Mesodermal cell (in vitro differentiated cells): ENCODE results near the gene AOPEP.

ENCODE experiments used
- H3K27ac ChIP-seq: 2 replicates; pipeline ENCODE4 v1.7.0; 2013; ENCODE audit warnings: mild to moderate bottlenecking, low read depth, low read length, moderate library complexity; ENCODE audit not compliant: severe bottlenecking
- H3K36me3 ChIP-seq: 2 replicates; pipeline ENCODE4 v1.7.1; 2013; ENCODE audit warnings: mild to moderate bottlenecking, low read length, moderate library complexity; ENCODE audit not compliant: control insufficient read depth, insufficient read depth
- H3K4me1 ChIP-seq: one replicate; pipeline ENCODE4 v1.7.1; 2013; ENCODE audit warnings: mild to moderate bottlenecking, low read length; ENCODE audit not compliant: insufficient read depth, control insufficient read depth, poor library complexity, severe bottlenecking
- H3K4me3 ChIP-seq: 2 replicates; pipeline ENCODE4 v1.7.0; 2013; ENCODE audit warnings: low read length, control low read depth, mild to moderate bottlenecking; ENCODE audit not compliant: insufficient read depth, poor library complexity, severe bottlenecking; ENCODE audit errors: extremely low read depth
- H3K9me3 ChIP-seq: 2 replicates; pipeline ENCODE4 v1.7.1; 2013; ENCODE audit warnings: mild to moderate bottlenecking, low read length, moderate library complexity; ENCODE audit not compliant: control insufficient read depth
- WGBS, 2 experiments: methylation state at CpG; one replicate each; pipeline ENCODE4 v1.1.5; 2013; ENCODE audit warnings: missing lambda C conversion rate in 2 of 2; ENCODE audit not compliant: insufficient coverage in 2 of 2; 5-methylcytosine and 5-hydroxymethylcytosine counted together

AOPEP gene

DNA sequence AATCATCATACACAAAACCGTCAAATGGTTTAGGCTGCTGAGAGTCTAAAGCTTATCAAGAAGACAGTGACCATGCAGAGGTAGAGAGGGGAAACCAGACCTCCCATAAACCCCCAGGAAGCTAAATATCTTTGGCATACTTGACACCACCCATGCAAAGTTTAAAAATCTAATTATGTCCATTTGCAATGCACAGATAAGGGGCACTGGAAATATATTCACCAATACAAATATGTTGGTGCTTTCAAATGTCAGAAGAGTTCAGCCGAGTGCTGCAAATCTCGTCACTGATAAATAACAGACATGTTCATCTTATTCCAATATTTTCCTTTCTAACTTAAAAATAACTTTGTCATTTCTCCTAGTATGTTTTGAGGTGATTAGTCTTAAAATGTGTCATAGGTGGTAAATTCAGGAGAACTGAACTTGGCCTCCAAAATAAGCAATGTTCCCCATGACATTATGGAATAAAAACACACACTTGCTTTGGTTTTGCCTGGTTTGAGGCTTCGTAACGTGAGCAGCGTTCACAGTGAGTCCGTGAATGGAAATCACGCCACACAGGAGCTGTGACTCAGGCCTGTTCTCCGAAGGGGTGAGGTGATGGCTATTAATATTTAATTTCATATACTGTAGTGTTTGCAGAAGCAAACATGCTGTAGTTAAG, 182.2 kb downstream of the AOPEP start:
- Histone ChIP-seq H3K4me3 (no peak overlapping the region), H3K4me1 (peaks cover 60% of the 10 kb centered on the region), H3K9me3 (no peaks in the 10 kb centered on the region), H3K36me3 (no peaks in the 10 kb centered on the region), H3K27ac (peak overlapping the region; percentile 13)
- 77% methylated on average over 5 of the region's 9 CpGs; no CpG with 5 or more reads in 1 of the 2 experiments for WGBS, 2 experiments

DNA sequence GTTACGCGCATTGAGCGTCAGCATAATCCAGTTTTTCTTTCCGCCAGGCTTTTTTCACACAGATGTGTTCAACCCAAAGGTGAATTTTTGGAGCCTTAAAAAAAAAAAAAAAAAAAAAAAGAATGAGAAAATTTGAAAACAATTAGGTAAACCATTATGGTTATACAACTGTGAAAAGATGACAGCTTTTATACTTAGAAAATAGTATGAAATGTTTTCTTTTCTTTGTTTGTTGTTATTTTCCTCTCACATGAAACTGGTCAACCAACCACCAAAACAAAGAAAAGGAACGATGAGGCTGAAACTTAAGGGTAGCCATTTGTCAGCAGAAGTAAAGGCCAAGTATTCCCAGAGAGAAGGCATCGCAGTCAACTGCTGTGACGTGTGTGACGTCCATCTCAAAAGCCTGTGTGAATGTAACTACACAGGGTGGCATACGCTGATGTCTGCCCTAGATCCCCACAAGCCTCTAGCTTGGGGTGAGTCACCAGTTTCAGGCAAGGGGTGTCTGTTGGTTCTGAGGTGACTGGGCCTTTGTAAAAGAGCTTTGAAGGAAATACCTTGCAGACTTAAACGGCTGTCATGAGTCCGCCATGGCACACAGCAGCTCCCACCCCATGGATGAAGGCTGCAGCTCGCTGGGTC, 182.9 kb downstream of the AOPEP start:
- 88 to 89% methylated on average over 5 to 8 of the region's 12 CpGs for WGBS, 2 experiments
- H3K36me3 ChIP-seq: no peaks in the 10 kb centered on the region
- peaks cover 65% of the 10 kb centered on the region for H3K4me1 ChIP-seq
- no peaks in the 10 kb centered on the region for H3K9me3 ChIP-seq
- H3K27ac ChIP-seq: no peak overlapping the region
- no peak overlapping the region for H3K4me3 ChIP-seq

DNA sequence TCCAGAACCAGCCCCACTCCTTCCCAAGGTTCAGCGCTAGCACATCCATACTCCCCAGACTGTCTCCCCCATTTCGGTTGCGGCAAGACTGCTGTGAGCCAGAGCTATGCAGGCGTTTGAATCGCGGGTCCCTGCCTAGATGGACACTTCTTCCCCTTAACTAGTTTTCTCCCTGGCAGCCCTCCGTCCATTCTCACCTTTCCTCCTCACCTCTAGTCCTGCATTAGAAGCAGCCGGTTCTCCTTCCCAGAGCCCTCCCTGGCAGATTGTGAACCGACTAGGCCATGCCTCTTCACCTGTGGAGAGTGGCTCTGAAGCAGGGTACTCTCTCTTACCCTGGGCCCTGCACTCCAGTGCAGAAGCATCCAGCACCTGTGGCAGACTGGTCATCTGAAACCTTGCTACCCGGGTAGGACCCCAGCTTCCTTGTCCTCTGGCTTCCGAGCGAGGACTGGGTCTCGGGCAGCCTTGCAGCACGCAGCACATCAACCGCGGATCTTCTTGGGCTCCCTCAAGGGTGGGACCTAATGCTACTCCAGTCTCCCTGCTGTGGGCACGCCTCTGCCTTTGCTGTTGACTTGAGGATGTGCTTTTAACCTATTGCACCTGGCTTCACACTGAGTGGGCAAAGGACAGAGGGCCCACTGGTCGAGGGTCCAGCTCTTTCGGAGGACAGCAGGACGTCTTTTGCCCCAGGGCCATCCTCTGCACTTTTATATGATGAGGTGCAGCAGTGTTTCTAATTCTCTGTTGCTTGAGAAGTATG, 183.6 kb downstream of the AOPEP start:
- Histone ChIP-seq H3K4me1 (peaks cover 70% of the 10 kb centered on the region), H3K36me3 (no peaks in the 10 kb centered on the region), H3K4me3 (no peak overlapping the region), H3K9me3 (no peaks in the 10 kb centered on the region), H3K27ac (no peak overlapping the region)
- WGBS, 2 experiments: 96% methylated on average over 16 to 19 of the region's 20 CpGs

DNA sequence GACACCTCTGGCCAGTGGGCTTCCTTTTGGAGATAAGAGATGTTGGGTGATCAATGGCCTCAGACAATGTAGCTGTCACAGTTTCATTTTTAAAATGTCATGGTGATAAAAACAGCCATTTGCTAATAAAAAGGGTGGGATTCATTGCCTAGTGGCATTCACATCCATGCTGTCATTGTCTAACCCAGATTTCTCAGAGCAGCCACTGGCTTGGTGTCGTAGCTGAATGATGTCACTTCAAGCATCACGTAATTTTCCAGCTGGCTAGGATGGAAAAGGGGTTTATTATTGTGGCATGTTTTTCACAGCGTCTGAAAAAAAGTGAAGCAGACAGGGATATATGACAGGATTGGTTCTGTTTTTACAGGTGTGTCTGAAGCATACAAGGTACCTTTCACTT, 184.7 kb downstream of the AOPEP start:
- no peaks in the 10 kb centered on the region for H3K36me3 ChIP-seq
- no peak overlapping the region for H3K4me3 ChIP-seq
- WGBS, 2 experiments: 84 to 100% methylated on average over 3 of the region's 3 CpGs
- peaks cover 78% of the 10 kb centered on the region for H3K4me1 ChIP-seq
- H3K27ac ChIP-seq: no peak overlapping the region
- no peaks in the 10 kb centered on the region for H3K9me3 ChIP-seq

DNA sequence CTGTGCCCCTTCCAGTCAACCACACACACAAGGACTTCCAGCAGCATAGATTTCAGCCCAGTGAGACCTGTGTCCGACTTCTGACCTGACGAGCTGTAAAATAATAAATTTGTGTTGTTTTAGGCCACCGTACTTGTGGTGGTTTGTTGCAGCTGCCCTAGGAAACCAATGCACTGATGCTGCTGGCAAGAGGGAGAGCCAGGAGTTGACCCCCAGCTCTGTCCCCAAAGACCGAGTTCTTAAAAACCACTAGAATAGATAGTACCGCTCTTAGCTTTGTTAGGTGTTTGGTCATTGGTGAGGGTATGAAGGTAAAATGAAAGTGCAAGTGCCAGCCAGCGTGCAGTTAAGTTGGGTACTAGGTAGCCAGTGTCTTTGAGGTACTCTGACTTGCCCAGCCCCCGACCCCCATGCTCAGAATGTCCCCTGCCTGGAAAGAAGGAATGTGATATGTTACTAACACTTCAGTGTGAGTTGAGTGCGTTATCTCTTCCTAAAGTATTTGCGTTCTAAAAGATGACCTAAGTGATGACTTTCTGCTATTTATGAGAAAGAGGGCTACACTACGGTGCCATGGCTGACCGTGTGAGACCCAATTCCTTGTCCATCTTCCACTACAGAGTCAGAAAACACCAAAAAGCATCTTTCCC, 185.6 kb downstream of the AOPEP start:
- peaks cover 78% of the 10 kb centered on the region for H3K4me1 ChIP-seq
- H3K4me3 ChIP-seq: no peak overlapping the region

DNA sequence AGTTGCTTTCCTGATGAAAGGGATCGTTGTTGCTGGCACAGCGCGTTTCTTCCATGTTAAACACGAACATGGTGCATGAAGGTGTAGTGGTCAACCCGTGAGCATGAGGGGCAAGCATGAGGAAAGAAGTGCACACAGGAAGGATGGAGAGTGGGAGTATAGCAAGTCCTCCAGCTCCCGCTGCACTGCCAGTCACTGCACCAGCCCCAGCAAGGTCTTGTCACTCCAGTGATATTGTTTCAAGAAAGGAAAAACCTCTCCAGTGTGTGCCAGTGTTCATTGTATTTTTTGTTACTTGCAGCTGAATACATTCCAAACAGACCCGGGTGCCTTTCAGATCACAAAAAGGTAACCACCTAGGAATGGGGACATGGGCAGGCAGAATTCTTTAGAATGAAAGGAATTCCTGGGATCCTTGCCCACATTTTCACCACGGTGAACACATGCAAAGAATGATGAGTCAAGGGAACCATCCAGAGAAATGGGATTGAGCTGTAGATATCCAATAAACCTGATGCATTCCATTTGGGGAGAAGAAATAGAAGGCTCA, 186.3 kb downstream of the AOPEP start:
- Histone ChIP-seq H3K4me3 (no peak overlapping the region), H3K4me1 (peaks cover 75% of the 10 kb centered on the region), H3K36me3 (no peaks in the 10 kb centered on the region), H3K9me3 (no peaks in the 10 kb centered on the region), H3K27ac (peak overlapping the region; percentile 75)
- WGBS, 2 experiments: 84 to 86% methylated on average over 7 of the region's 8 CpGs

More for the DNA sequence above, 185.6 kb downstream of the AOPEP start:
- Histone ChIP-seq H3K9me3 (no peaks in the 10 kb centered on the region), H3K36me3 (no peaks in the 10 kb centered on the region), H3K27ac (peak overlapping the region; percentile 75)
- WGBS, 2 experiments: 84 to 93% methylated on average over 7 of the region's 11 CpGs

DNA sequence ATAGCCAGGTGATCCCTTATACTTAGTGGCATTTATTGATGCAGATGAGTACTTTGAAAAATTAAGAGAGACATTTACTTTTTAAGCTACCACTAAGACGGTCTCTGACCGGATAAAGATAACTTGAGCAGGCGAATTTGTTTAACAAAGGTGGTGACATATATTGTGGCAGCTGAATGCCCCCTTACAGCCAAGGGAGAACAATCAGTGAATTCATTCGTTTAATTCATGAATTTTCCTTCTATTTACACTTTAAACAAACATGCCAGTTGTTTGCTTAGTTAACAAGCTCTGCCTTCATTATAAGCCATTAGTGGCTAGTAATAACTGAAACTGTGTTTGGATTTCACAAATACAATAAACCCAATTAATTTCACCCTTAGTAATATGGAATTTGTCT, 187.1 kb downstream of the AOPEP start:
- Histone ChIP-seq H3K9me3 (no peaks in the 10 kb centered on the region), H3K27ac (peak overlapping the region; percentile 75), H3K4me3 (no peak overlapping the region), H3K36me3 (no peaks in the 10 kb centered on the region), H3K4me1 (peaks cover 67% of the 10 kb centered on the region)
- WGBS, 2 experiments: 67 to 82% methylated on average over 3 of the region's 4 CpGs

DNA sequence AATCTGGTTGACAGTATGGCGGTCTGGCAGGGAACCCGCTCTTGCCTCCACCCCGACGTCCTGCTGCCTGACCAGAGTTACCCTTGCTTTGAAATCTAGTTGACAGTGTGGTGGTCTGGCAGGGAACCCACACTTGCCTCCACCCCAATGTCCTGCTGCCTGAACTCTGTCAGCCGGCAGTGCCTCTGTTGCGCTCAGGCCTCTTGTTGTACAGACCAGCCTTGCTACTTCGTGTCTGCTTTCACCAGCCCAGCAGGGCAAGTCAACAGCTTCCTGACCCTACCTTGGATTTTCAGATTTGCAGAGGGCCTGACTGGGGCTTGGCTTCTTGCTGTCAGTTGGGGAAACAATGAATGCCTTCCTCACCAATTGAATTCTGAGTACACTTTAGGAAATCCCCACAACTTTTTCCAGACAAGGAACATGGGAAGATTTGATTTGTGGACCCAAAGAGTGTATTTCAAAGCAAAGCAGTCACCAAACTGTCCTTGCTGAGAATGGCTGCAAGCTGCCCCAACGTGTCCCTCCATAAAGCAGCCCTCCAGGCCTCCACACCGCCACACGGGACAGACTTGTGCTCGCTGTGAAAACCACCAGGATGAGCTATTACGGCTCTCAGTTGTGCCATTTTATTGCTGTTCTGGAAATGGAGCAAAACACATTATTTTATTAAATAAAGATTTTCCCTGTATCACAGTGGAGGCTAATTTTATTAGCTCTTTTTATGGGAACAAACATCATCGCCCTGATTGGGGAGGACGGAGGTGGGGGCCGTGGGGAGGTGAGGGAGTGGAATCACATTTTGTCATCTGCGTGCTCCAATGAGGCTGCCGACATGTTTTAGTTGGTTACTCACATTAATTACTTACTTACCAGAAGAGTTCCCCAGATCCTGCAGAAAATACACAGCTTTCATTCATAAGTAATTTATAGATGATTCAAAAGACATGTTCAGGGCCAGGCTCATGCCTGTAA, 189.3 kb downstream of the AOPEP start:
- H3K27ac ChIP-seq: peak overlapping the region; percentile 59
- H3K9me3 ChIP-seq: no peaks in the 10 kb centered on the region
- H3K36me3 ChIP-seq: no peaks in the 10 kb centered on the region
- peaks cover 70% of the 10 kb centered on the region for H3K4me1 ChIP-seq
- WGBS, 2 experiments: 89 to 90% methylated on average over 9 to 11 of the region's 17 CpGs
- H3K4me3 ChIP-seq: no peak overlapping the region

DNA sequence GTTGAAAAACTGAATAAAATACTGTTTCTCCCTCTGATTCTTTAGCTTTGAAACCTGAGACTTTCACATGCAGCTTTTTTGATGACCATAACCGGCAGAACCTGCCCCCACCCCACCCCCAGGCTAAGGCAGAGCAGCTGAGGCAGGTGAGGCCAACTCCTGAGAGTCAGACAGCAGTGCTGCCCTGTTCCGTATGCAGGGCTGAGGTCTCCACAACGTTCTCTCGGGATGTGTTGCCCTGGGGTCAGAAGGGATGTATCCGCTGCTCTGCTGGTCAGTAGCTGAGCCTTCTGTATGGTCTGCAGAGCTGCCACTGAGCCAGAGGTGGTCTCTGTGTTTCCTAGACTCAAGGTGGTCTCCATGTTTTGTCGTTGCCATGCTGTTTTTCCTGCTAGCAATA, 190.5 kb downstream of the AOPEP start:
- H3K4me3 ChIP-seq: no peak overlapping the region
- no peaks in the 10 kb centered on the region for H3K9me3 ChIP-seq
- H3K27ac ChIP-seq: no peak overlapping the region
- H3K4me1 ChIP-seq: peaks cover 67% of the 10 kb centered on the region
- H3K36me3 ChIP-seq: no peaks in the 10 kb centered on the region
- 86% methylated on average over 5 to 6 of the region's 6 CpGs for WGBS, 2 experiments
